HG03432 (cell line): ENCODE data around the gene SLC38A11.
"Not testable (repeated sequence)": the region's sequence is repeated elsewhere in the genome, so short reads cannot be mapped to it uniquely, and the experiment has no call there.

Source experiments
- ATAC-seq: cut with Tn5 transposase; IDR thresholded peaks from one replicate; pipeline ENCODE4 v1.9.1; 2021; ENCODE audit warnings: mild to moderate bottlenecking, moderate library complexity; ENCODE audit not compliant: unreplicated experiment

The SLC38A11 gene

GRCh38 chr2:164954954-164955701, at the start of gene SLC38A11:
Gene SLC38A11 (minus strand): TSS chr2:164955525. CDS start chr2:164955247, 278 bp downstream.
- ATAC-seq, result no peak

GRCh38 chr2:165003443-165004130, 48.3 kb upstream of the SLC38A11 start:
- ATAC-seq, result no peak

GRCh38 chr2:165002638-165003037, 47.3 kb upstream of the SLC38A11 start:
- ATAC-seq, result no peak

GRCh38 chr2:164994664-164995299, 39.5 kb upstream of the SLC38A11 start:
- ATAC-seq, result not testable (repeated sequence)

- ATAC-seq, result no peak
These were observed 38.1 kb upstream of the SLC38A11 start for GRCh38 chr2:164993287-164994016.

- peak; percentile 82 for ATAC-seq
These were observed 37.5 kb upstream of the SLC38A11 start for GRCh38 chr2:164992818-164993217.

GRCh38 chr2:164992093-164992454, 36.7 kb upstream of the SLC38A11 start:
- peak; percentile 7 for ATAC-seq

- peak; percentile 63 for ATAC-seq
These were observed 36.2 kb upstream of the SLC38A11 start for GRCh38 chr2:164991361-164992092.

GRCh38 chr2:164990953-164991352, 35.6 kb upstream of the SLC38A11 start:
- not testable (repeated sequence) for ATAC-seq

- not testable (repeated sequence) for ATAC-seq
These were observed 33.5 kb upstream of the SLC38A11 start for GRCh38 chr2:164988805-164989204.

- not testable (repeated sequence) for ATAC-seq
These were observed 30.7 kb upstream of the SLC38A11 start for GRCh38 chr2:164986027-164986426.

- ATAC-seq, result no peak
These were observed 29.1 kb upstream of the SLC38A11 start for GRCh38 chr2:164984428-164984827.

GRCh38 chr2:164981217-164981990, 26.1 kb upstream of the SLC38A11 start:
- no peak for ATAC-seq

GRCh38 chr2:164980688-164981087, 25.4 kb upstream of the SLC38A11 start:
- not testable (repeated sequence) for ATAC-seq

- no peak for ATAC-seq
These were observed 23.8 kb upstream of the SLC38A11 start for GRCh38 chr2:164979113-164979512.

- not testable (repeated sequence) for ATAC-seq
These were observed 21.6 kb upstream of the SLC38A11 start for GRCh38 chr2:164976875-164977470.

- no peak for ATAC-seq
These were observed 21.0 kb upstream of the SLC38A11 start for GRCh38 chr2:164976301-164976700.

GRCh38 chr2:164975891-164976290, 20.6 kb upstream of the SLC38A11 start:
- no peak for ATAC-seq

- ATAC-seq, result no peak
These were observed 18.9 kb upstream of the SLC38A11 start for GRCh38 chr2:164974221-164974620.
